Right ventricle myocardium inferior (tissue), 1 donor: ENCODE measurements around the gene ENDOV. TPM values are rescaled to one million over a fixed set of nuclear protein-coding genes. Genes with fewer than 3 reads are reported as not detected.
A peak's percentile ranks its signal among the peaks of the same experiment; 100 is the strongest.

ENCODE experiments used
- ATAC-seq: fragments of 200-7000 bp; cut with Tn5 transposase; one replicate; pipeline ENCODE4 v1.9.1; 2020; ENCODE audit warnings: mild to moderate bottlenecking, moderate library complexity
- DNase-seq: peaks from one replicate; pipeline ENCODE4 v3.0.0; 2021; ENCODE audit errors: missing footprints
- intact Hi-C: fragments of 100-400 bp; cut with DNase I; formaldehyde crosslinking; loops from one replicate; pipeline ENCODE4 v1.11.0; 2022
- total RNA-seq: library from RNA; stranded (reverse); fragmentation: NEBNext Ultra II Directional; extraction: Animal tissue kit (Norgen Biotek cat#: 25700); gene quantifications from one replicate; pipeline ENCODE4 v1.2.1, GENCODE V29; 2021
- donor health status: DM: no; HTN: yes; CAD: no; lungs with severe emphysema.

The ENDOV gene
- total RNA-seq, 1 donor from 2014 or later, result 10.7 TPM

GRCh38 chr17:80471922-80472321, 57.0 kb downstream of the ENDOV start:
- ATAC-seq, result no peak
- intact Hi-C loops, result no loop called here
- no peak for DNase-seq

GRCh38 chr17:80472996-80473395, 58.0 kb downstream of the ENDOV start:
- intact Hi-C loops, result no loop called here
- DNase-seq (no peak), ATAC-seq (no peak)

DNA sequence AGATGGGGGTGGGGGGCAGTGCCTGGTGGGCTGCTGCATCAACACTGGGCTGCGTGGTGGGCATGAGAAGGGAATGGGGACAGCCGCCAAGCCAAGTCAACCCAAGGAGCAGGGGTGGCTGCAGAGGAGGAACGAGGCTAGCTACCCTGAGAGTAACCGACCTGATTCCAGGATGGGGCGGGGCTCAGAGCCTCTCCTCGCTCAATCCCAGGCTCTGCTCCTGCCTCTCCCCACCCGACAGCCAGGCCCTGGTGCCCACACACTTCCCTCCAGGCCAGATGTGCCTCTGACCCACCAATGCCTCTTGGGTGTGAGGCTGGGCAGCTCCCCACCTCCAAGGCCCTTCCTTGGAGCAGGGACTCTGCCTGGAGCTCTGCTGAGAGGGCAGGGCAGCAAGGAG, 58.7 kb downstream of the ENDOV start:
- ATAC-seq (no peak), DNase-seq (no peak)
- intact Hi-C loops, result no loop called here

GRCh38 chr17:80474231-80474960, 59.4 kb downstream of the ENDOV start:
- ATAC-seq, result no peak
- intact Hi-C loops, result no loop called here
- DNase-seq, result no peak

- ATAC-seq, result no peak
- no peak for DNase-seq
- intact Hi-C loops, result no loop called here
These were observed 60.3 kb downstream of the ENDOV start for GRCh38 chr17:80474961-80475909.

DNA sequence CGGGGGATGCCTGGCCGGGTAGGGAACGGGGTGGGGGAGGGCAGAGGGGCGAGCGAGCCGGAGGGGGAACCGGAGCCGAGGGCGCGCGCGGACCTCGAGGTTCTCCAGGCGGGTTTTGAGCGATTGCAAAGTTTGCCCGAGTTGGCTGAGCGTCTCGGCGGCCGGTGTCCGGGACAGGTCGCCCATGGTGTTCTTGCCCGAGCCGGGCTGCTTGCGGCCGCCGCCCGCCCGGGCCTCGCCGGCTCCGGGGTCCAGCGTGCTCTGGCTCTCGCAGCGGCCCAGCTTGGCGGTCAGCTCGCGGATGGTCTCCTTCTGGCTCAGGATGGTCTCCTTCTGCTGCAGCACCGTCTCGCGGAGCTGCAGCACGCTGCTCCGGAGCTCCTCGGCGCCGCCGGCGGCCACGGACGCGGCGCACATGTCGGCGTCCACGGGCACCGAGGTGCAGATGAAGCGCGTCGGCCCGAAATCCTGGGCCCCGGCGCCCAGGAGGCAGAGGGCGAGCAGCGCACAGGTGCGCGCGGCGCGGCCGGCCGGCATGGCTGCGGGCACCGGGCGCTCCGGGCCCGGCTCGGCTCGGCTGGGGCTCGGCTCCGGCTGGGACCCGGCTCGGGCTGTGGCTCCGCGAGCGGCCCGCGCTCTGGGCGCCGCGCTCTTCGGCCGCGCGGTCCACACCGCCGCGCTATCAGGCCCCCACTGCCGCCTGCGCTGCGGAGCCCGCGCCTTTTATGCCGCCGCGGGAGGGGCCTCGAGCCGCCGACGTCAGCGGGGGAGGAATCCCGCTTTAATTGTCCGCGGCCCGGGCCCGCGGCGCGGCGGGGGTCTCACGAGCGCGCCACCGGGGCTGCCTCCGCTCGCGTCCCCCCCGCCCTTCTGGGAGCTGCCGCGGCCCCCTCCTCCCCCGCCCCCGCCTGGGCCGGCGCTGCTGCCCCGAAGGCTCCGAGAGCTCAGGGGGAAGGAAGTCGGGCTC, 61.2 kb downstream of the ENDOV start, which contains the start of gene NPTX1:
Gene NPTX1 (minus strand): TSS at position 698 of the 967 bp plus-strand sequence. CDS start 161 bp downstream, at position 537.
- intact Hi-C loops, result no loop called here
- ATAC-seq, result peak; percentile 17
- no peak for DNase-seq

- intact Hi-C loops, result no loop called here
- no peak for DNase-seq
- ATAC-seq, result no peak
These were observed 62.1 kb downstream of the ENDOV start for GRCh38 chr17:80476877-80477646.

DNA sequence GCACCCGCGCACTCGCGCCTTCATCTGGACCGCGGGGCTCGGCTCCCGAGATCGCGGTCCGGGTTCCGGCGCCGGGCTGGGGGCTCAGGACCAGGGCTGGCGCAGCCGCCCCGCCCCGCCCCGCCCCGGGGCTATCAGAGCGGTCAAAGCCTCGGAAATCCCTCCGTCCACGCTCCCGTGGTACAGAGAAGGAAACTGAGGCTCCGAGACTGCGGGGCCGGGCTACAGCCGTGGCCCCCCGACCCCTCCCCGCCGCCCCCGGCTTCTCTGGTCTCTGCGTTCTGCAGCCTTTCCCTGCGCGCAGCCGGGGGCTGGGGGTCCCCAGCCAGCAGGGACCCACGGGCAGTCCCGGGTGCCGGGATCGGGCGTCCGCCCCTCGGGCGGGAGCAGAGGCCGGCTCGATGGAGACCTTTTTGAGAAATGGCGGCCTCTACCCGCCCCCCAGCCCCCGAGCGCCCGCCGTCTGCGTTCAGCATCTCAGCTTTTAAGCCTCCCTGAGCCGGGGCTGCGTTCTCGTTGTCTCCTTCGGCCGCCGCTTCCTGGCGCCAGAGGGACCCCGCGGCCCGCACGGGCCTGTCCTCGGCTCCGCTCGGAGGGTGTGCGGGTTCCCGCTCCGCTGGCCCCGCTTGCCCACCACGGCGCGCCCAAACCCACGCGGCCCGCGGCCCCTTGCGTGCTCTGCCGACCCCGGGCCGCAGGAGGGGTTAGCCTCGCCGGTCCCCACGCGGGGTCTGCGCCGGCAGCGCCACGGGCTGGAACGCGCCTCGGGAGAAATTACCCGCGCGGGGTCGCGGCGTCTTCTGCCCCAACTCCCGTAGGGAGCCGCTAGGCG, 62.9 kb downstream of the ENDOV start:
- intact Hi-C loops, result no loop called here
- ATAC-seq (peak; percentile 62), DNase-seq (peak; percentile 57)

DNA sequence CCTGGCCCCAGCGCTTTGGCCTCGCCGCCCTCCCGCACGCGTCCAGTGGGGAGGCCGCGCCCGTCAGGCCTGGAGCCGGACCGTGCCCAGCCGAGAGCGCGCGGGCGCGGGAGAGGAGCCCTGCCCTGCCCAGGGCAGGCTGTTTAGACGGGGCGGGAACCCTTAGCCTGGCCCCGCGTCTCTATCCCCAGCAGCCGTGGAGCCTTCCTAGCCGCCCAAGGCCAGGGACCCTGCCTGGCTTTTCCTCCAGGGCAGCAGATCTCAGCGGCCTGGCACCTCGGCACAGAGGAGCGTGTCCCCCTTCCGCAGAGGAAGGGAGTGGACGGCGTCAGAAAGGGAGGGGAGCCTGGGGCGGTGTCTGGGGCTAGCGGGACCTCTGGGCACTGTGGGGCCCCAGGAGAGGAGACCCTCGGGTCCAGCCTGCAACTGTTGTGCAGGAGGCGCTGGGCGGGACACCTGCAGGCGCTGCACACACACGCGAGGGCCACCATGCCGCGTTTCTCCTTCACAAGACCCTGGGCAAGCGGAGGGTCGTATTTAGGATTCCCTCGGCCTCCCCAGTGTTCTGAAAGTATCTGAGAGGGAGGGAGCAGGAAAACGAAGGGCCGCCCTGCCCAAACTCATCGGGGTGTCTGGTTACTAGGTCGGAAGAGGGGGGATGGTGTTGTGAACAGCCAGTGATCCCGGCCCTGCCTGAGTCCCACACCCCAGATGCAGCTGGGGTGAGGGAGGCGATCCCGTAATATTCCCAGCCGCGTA, 63.7 kb downstream of the ENDOV start:
- DNase-seq (peak; percentile 58), ATAC-seq (no peak)
- intact Hi-C loops, result no loop called here

DNA sequence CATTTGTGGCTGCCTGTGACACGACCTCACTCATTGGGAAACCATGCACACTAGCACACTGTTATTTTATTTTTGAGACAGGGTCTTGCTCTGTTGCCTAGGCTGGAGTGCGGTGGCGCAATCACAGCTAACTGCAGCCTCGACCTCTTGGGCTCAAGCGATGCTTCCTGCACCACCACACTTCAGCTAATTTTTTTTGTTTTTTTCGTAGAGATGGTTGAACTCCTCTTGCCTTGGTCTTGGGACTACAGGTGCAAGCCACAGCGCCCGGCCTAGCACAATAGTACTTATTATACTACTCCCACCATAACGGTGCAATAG, 64.2 kb downstream of the ENDOV start:
- intact Hi-C loops, result no loop called here
- DNase-seq, result peak; percentile 48

GRCh38 chr17:80480248-80480647, 65.3 kb downstream of the ENDOV start:
- no peak for DNase-seq
- intact Hi-C loops, result no loop called here
- ATAC-seq, result no peak

More for the DNA sequence above, 64.2 kb downstream of the ENDOV start:
- ATAC-seq, result no peak

- DNase-seq (no peak), ATAC-seq (no peak)
- intact Hi-C loops, result no loop called here
These were observed 66.5 kb downstream of the ENDOV start for GRCh38 chr17:80481284-80482057.

DNA sequence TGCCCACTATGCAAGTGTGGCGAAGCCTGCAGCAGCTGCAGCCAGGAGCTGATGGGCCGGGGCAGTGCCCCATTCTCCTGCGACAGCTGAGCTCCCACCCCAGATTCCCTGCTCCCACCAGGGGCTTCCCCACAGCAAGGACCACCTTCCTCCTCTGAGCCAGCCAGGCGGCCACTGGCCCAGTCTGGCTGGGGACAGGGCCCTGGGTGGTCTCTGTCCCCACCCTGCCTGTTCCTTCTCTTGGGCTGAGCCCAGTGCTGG, 67.0 kb downstream of the ENDOV start:
- intact Hi-C loops, result no loop called here
- DNase-seq, result no peak
- no peak for ATAC-seq

GRCh38 chr17:80482555-80483308, 67.8 kb downstream of the ENDOV start:
- DNase-seq, result peak; percentile 42
- intact Hi-C loops, result no loop called here
- no peak for ATAC-seq

DNA sequence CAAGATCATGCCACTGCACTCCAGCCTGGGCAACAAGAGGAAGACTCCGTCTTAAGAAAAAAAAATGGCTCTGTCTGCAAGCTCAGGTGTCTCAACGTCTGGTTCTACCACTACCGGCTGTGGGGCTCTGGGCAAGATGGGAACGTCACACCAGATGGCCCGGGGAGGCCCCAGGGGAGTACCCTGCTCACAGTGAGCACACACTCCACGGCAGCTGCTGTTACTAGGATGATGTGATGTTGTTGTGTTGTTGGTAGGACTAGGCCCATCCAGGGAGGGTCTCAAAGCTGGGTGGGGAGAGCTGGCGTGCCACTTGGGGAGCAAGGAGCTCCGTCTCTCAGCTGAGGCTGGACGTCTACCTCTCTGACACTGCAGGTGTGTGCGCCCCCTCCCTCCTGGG, 70.9 kb downstream of the ENDOV start:
- intact Hi-C loops, result no loop called here
- no peak for DNase-seq
- ATAC-seq, result no peak

DNA sequence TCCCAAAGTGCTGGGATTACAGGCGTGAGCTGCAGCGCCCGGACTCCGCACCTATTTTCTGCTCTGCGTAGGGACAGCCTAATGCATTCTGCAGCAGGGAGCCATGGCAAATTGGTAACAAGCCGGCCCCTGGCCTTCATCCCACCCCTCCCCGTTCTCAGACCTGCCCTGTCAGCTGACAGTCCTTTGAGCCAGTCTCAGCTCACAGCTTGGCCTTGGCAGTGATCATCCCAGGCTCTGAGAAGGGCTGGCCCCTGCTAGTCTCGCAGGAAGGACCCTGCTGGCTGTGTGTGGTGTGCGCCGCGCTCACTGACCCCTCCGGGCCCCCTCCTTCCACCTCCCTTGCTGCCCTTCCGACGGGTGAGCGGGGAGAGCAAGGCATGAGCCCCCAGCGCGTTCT, 71.7 kb downstream of the ENDOV start:
- DNase-seq (peak; percentile 16), ATAC-seq (no peak)
- intact Hi-C loops, result no loop called here
